ENCODE measurements around the gene CDADC1. TPM values are rescaled to one million over a fixed set of nuclear protein-coding genes. Genes with fewer than 3 reads are reported as not detected.
"Not testable (repeated sequence)": the region's sequence is repeated elsewhere in the genome, so short reads cannot be mapped to it uniquely, and the experiment has no call there.

The CDADC1 gene
- polyA plus RNA-seq, 1 donor = 10.2 TPM

GRCh38 chr13:49315756-49316482 lies 68.2 kb downstream of the CDADC1 start:
- no peak for DNase-seq

GRCh38 chr13:49319551-49319950 lies 71.8 kb downstream of the CDADC1 start:
- DNase-seq = no peak

- DNase-seq = no peak
Observed at GRCh38 chr13:49319951-49320350, 72.2 kb downstream of the CDADC1 start.

GRCh38 chr13:49320975-49321374 lies 73.2 kb downstream of the CDADC1 start:
- no peak for DNase-seq

- DNase-seq = no peak
Observed at GRCh38 chr13:49322702-49323101, 75.0 kb downstream of the CDADC1 start.

GRCh38 chr13:49323344-49323743 lies 75.6 kb downstream of the CDADC1 start:
- DNase-seq = no peak

- no peak for DNase-seq
Observed at GRCh38 chr13:49326222-49326917, 78.6 kb downstream of the CDADC1 start.

- not testable (repeated sequence) for DNase-seq
Observed at GRCh38 chr13:49327145-49327544, 79.4 kb downstream of the CDADC1 start.

GRCh38 chr13:49329831-49330545 lies 82.3 kb downstream of the CDADC1 start:
- DNase-seq = no peak

GRCh38 chr13:49330546-49330864 lies 82.8 kb downstream of the CDADC1 start:
- no peak for DNase-seq

- DNase-seq = no peak
Observed at GRCh38 chr13:49336655-49337054, 88.9 kb downstream of the CDADC1 start.

- no peak for DNase-seq
Observed at GRCh38 chr13:49340161-49340560, 92.4 kb downstream of the CDADC1 start.

GRCh38 chr13:49341517-49341916 lies 93.8 kb downstream of the CDADC1 start:
- DNase-seq = no peak

- no peak for DNase-seq
Observed at GRCh38 chr13:49341941-49342340, 94.2 kb downstream of the CDADC1 start.

- no peak for DNase-seq
Observed at GRCh38 chr13:49342454-49342853, 94.7 kb downstream of the CDADC1 start.

Other genes with a start within 250 kb of the CDADC1 start
- not detected for gene MLNR, start 27.6 kb upstream of the CDADC1 start, polyA plus RNA-seq (ENCODE audit: insufficient read length)
- 3.7 TPM for gene CAB39L, start 196.1 kb downstream of the CDADC1 start, polyA plus RNA-seq (ENCODE audit: insufficient read length)
- gene SETDB2, start 196.3 kb downstream of the CDADC1 start, polyA plus RNA-seq (ENCODE audit: insufficient read length) = 8.5 TPM
- 24.8 TPM for gene PHF11, start 248.0 kb downstream of the CDADC1 start, polyA plus RNA-seq (ENCODE audit: insufficient read length)

Measured in hindlimb muscle (tissue), 1 donor.